Measurements from ENCODE around the gene ST8SIA5. TPM values are rescaled to one million over a fixed set of nuclear protein-coding genes. Genes with fewer than 3 reads are reported as not detected.

The ST8SIA5 gene
- total and polyA plus RNA-seq, 9 of the 15 experiments (the other 6 are each of a cell fraction or from before 2014, with no cell fraction given), result 0.03 to 0.33 (median 0.06) TPM; not detected in 5

- ChIA-PET CTCF (ENCODE audit: low intra/inter-chr PET ratio) (no interaction called here), POLR2A (no interaction called here)
- no peak for FAIRE-seq
- Histone ChIP-seq H3K27ac (ENCODE audit: extremely low read depth, low read depth, low read length) (no peak overlapping the region), H3K4me2 (ENCODE audit: insufficient read depth, low read length) (no peak overlapping the region), H3K4me1 (replicated peaks in 1 of 2; ENCODE audit: control insufficient read depth in 2 of 2, insufficient read depth in 2 of 2, low read length in 2 of 2) (peaks cover 0 to 8% of the 10 kb centered on the region in 2 experiments; a peak in 3 of 5 replicates), H4K20me1 (replicated peaks; ENCODE audit: control insufficient read depth, insufficient read depth, low read length) (no peaks in the 10 kb centered on the region; the same call in 1 of the 2 replicates), H3K9me1 (ENCODE audit: control insufficient read depth, insufficient read depth, low read length) (no peaks in the 10 kb centered on the region), H3K27me3 (ENCODE audit: control insufficient read depth in 2 of 2, insufficient read depth in 2 of 2, low read length in 2 of 2) (peaks cover 0 to 15% of the 10 kb centered on the region in 2 experiments; a peak in 2 of 5 replicates), H3K79me2 (ENCODE audit: control insufficient read depth, insufficient read depth, low read length) (no peaks in the 10 kb centered on the region), H3K9ac (ENCODE audit: insufficient read depth in 1 of 2, low read depth in 2 of 2, low read length in 2 of 2) (no peak overlapping the region), H3K9me3 (replicated peaks; ENCODE audit: control insufficient read depth, insufficient read depth, low read depth, low read length) (no peaks in the 10 kb centered on the region), H3K4me3 (no peak overlapping the region), H3K36me3 (ENCODE audit: control insufficient read depth, insufficient read depth, low read length) (no peaks in the 10 kb centered on the region), H2AFZ (ENCODE audit: low read depth, low read length) (no peak overlapping the region)
- no peak for DNase-seq (ENCODE audit: extremely low read depth in 1 of 4, low spot score in 3 of 4)
- intact Hi-C loops (cut with micrococcal nuclease) (no loop called here), in situ Hi-C loops (cut with MboI) (no loop called here)
- TF ChIP-seq CBX5 (IDR thresholded peaks at IDR 0.05; ENCODE audit: borderline replicate concordance, low read depth), result no peak
- no peak for TF ChIP-seq SAP30 (IDR thresholded peaks at IDR 0.05; ENCODE audit: borderline replicate concordance, insufficient read depth, low read depth, low read length, poor library complexity, severe bottlenecking)
- no peak for TF ChIP-seq STAG1 (CRISPR knock-in tag; IDR thresholded peaks at IDR 0.05; ENCODE audit: borderline replicate concordance)
- no peak for TF ChIP-seq SRF (CRISPR knock-in tag; IDR thresholded peaks at IDR 0.05)
- TF ChIP-seq ATF4 (CRISPR knock-in tag; IDR thresholded peaks at IDR 0.05), result no peak
- no peak for TF ChIP-seq PYGO2 (tag; IDR thresholded peaks at IDR 0.05)
- TF ChIP-seq CHD2 (IDR thresholded peaks at IDR 0.05; ENCODE audit: low read depth, low read length), result no peak
- no peak for TF ChIP-seq MYBL2 (IDR thresholded peaks at IDR 0.05; ENCODE audit: low read depth)
- no peak for TF ChIP-seq MYBL2 (CRISPR knock-in tag; IDR thresholded peaks at IDR 0.05; ENCODE audit: borderline replicate concordance)
- no peak for TF ChIP-seq PHF21A (IDR thresholded peaks at IDR 0.05; ENCODE audit: borderline replicate concordance, low read depth)
- TF ChIP-seq ZNF76 (CRISPR knock-in tag; IDR thresholded peaks at IDR 0.05; ENCODE audit: borderline replicate concordance), result no peak
- no peak for TF ChIP-seq ZNF408 (CRISPR knock-in tag; IDR thresholded peaks at IDR 0.05; ENCODE audit: low read depth)
- TF ChIP-seq MLLT1 (IDR thresholded peaks at IDR 0.05), result no peak
- no peak for TF ChIP-seq RB1 (IDR thresholded peaks at IDR 0.05; ENCODE audit: low read depth)
- TF ChIP-seq HES1 (IDR thresholded peaks at IDR 0.05; ENCODE audit: low read depth), result no peak
- TF ChIP-seq RNF219 (CRISPR knock-in tag; IDR thresholded peaks at IDR 0.05), result no peak
- TF ChIP-seq ZKSCAN3 (CRISPR knock-in tag; IDR thresholded peaks at IDR 0.05), result no peak
- WGBS (ENCODE audit: insufficient coverage, low coverage, missing lambda C conversion rate), result 0% methylated on average over 3 of the region's 3 CpGs
- ATAC-seq, result no peak
- no TSS peak for BruUV-seq (replicated peaks)
Measured at GRCh38 chr18:46706968-46707367, 49.9 kb downstream of the ST8SIA5 start.
